GM19043 (cell line): Measurements from ENCODE around the gene RBM19.
"Not testable (repeated sequence)": the region's sequence is repeated elsewhere in the genome, so short reads cannot be mapped to it uniquely, and the experiment has no call there.

Experiments used
- ATAC-seq: cut with Tn5 transposase; IDR thresholded peaks from one replicate; pipeline ENCODE4 v1.9.1; 2021; ENCODE audit warnings: low read depth; ENCODE audit not compliant: unreplicated experiment

Gene RBM19, protein sequence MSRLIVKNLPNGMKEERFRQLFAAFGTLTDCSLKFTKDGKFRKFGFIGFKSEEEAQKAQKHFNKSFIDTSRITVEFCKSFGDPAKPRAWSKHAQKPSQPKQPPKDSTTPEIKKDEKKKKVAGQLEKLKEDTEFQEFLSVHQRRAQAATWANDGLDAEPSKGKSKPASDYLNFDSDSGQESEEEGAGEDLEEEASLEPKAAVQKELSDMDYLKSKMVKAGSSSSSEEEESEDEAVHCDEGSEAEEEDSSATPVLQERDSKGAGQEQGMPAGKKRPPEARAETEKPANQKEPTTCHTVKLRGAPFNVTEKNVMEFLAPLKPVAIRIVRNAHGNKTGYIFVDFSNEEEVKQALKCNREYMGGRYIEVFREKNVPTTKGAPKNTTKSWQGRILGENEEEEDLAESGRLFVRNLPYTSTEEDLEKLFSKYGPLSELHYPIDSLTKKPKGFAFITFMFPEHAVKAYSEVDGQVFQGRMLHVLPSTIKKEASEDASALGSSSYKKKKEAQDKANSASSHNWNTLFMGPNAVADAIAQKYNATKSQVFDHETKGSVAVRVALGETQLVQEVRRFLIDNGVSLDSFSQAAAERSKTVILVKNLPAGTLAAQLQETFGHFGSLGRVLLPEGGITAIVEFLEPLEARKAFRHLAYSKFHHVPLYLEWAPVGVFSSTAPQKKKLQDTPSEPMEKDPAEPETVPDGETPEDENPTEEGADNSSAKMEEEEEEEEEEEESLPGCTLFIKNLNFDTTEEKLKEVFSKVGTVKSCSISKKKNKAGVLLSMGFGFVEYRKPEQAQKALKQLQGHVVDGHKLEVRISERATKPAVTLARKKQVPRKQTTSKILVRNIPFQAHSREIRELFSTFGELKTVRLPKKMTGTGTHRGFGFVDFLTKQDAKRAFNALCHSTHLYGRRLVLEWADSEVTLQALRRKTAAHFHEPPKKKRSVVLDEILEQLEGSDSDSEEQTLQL

DNA sequence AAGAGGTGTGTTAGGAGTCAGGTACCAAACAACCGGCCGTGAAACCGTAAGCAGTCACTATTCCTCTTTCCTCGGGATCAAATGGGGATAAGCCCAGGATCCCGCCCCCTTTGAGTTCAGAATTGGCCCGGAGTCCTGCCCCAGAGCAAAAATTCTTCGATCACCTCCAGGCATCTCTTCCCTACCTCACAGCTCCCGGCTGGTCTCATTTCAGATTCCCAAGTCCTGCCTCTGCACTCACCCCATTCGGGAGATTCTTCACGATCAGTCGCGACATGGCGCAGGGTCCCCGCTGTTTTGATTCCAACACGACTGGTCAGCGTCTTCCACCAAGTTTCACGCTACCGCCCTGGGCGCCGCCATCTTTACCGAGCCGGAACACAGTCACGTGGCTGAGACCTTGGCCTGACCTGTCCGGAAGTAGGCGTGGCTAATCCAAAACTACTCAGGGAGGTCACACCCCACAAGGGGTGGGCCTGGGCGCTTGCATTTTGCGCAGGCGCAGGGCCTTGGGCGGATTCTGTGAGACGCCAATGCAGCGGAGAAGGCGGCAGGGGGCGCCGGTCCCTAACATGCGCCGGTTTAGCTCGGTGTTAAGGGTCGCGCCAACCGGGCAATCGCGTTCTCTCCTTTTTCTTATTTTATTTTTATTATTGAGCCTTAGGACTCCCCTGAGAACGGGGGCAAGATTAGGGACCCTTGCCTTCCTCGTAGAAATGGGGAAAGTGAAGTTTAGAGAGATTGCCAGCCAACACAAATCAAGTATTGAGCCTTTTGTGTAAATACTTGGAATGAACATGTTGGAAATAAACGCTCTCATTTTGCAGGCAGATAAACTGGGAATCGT lies at the start of gene RBM19:
RBM19 (minus strand) TSS at position 375 of the 847 bp plus-strand sequence; CDS start at position 277, 98 bp downstream.
- peak; percentile 92 for ATAC-seq

DNA sequence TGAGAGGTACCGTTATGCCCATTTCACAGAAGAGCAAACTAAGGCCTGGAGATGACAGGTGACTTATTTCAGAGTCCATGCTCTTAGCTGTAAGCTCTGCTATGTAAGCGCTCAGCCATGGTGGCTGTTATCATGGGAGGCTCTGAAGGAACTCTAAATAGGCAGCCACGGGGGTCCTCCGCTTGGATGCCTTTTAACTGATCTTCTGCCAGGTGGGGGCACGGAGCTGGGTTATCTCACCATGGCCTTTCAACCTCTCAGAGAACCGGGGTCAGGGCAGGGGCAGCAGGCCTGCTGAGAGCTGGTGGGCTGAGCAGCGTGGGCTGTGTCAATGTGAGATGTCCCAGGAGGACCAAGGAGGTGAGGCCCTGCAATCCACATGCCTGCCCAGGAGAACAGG lies 49.7 kb upstream of the RBM19 start:
- ATAC-seq = no peak

DNA sequence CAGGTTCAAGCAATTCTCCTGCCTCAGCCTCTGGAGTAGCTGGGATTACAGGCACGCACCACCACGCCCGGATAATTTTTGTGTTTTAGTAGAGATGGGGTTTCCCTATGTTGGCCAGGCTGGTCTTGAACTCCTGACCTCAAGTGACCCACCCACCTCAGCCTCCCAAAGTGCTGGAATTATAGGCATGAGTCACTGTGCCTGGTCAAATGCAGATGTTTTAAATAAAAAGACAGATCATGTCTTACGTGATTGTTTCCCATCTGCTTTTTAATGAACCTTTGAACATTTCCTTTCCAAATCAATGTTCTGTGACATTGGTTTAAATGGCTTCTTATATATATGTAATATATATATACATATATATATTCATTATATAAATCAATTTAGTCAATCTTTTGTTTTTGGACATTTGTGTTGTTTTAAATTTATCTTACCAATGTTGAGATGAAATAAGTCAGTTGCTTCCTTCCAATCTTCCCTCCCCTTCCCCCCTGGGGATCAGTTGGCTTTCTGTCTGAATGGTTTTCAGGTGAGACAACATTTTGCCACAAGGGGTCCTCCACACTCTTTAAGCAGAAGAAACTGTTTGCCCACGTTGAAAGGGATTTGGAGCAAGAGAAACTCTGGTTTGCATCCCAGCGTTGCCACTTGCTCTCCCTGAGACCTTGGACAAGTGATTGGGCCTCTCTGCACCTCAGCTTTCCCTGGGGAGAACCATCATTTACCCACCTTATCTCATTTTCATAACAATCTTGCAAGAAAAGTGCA lies 47.6 kb upstream of the RBM19 start:
- no peak for ATAC-seq

DNA sequence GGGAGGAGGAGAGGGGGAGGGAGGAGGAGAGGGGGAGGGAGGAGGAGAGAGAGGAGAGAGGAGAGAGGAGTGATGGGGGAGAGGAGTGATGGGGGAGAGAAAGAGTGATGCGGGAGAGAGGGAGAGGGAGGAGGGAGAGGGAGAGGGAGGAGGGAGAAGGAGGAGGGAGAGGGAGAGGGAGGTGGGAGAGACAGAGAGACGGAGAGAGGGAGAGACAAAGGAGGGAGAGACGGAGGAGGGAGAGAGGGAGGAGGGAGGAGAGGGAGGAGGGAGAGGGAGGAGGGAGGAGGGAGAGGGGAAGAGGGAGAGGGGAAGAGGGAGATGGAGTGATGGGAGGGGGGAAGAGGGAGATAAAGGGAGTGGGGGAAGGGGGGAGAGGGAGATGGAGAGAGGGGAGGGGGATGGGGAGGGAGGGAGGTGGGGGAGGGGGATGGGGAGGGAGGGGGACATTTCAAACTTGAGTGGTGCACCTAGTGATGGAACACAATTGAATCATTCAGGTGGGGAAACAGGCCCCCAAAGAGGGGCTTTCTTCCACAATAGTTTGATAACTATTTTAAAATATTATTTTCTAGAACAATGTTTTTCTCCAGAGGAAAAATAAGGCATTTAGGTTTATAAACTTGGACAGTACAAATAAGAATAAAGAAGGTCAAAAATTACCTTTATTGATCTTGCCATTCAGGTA lies 46.8 kb upstream of the RBM19 start:
- ATAC-seq = no peak

DNA sequence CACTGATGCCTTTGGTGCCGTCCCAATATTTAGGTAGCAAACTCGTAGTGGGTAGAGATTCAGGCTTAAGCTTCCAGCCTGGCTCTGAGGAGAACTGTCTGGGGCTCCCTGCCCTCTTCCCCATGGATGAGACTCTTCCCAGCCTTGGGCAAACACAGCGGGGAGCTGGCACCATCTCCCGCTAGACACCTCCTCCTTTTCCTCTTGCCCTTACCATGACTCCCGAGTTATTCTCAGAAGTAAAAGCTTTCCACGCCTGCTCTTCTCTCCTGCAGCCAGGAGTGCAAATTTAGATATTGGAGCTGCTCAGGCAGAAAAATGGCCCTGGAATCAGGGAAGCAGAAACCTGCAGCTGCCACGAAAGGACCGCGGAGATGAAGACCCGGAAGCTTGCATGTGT lies 45.6 kb upstream of the RBM19 start:
- no peak for ATAC-seq

DNA sequence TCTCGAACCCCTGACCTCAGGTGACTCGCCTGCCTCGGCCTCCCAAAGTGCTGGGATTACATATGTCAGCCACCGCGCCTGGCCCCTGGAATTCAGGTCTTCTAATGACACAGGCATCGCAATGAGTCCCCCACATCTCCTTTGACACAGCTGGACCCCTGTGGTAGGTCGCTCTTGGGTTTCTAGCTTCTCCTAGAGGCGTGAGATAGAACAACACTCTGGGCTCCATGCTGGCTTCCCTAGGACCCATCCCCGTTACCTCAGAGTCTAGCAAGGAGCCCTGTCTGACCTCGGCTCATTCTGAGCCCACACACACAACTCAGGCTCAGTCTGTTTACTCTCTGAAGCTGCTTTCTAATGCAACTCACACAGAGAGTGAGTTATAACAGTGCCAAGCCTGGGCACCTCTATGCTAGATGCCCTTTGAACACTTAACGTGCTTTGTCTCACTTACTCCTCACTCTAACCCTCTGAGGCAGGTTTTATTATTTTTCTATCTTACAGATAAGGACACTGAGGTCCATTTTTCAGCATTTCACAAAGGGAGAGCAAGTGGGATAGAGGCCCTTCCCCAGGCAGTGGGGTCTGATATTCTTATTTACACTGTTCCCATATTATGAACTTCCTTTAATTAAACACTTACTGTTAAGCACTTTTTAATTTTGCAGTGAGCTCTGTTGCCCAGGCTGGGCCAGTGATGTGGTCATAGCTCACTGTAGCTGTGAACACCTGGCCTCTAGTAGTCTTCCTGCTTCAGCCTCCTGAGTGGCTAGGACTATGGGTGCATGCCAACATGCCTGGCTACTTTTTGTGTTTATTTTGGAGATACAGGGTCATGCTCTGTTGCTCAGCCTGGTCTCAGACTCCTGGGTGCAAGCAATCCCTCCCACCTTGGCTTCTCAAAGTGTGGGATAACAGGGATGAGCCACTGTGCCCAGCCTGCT lies 40.6 kb upstream of the RBM19 start:
- ATAC-seq = no peak

DNA sequence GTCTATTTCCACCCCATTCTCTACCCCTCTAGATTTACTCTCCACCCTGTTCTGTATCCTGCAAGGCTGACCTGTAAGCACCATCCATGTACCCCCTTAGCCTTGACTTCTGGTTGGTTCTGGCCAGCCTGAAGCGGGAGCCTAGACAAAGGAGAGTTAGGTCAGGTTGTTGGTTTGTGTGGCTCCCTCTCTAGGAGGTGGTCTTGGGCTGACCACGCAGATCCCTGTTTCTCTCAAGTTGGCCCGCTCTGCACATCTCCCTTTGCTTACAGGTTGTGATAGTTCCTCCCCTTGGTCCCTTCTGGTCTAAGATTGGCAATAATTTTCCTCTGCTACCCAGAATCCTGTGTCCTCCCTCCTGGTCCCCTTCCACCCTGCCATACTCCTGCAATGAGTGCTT lies 38.3 kb upstream of the RBM19 start:
- no peak for ATAC-seq

DNA sequence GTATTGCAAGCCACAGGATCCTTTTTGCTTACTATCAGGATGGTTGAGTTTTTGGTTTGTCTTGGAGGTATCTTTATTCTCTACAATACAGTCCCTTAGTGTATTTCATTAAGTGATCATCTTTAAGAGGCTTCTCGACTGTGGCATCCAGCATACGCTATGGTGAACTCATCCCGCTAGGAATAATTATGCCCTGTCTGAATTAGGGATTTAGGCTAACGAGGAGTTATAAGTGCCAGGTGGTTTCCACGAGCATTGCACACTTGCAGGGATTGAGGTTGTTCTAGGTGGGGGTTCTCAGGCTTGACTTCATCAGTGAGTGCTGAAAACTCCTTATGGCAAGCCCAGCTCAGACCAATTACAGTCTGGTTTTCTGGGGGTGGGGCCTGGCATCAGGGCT lies 37.2 kb upstream of the RBM19 start:
- ATAC-seq = no peak

DNA sequence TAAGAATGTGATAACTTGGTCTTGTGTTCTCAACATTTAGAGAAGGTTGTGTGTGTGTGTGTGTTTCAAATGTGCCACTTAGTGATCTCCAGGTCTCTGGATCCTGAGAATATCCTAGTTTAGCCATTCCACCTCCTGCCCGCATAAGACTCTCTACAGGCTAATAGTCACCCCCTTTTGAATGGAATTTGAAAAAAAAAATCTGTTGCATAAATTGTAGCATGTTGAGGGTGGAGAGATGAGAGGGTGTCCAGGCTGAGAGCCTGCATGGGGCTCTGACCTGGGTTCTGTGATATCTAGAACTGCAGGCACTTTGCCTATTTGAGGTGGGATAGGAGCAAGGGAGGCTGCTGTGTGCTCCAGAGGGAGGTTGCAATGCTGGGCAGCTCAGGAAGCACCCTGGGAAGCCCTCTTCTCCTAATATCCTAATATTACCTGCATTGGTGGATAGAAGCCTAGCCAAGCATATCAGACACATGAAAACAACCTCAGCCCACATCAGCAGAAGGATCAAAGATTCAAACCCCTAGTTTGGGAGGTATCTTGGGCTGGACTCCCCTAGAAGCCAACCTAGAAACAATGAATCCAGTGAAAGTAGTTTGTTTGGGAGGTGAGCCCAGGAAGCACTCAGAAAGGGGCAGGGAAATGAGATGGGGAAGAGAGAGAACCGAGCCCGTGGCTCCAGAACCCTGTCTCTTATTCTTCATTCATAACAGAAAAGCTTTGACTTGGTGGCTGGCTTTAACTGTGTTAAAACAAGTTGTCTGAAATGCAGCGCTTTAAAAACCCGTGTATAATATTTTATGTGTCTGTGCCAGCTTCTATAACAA lies 35.6 kb upstream of the RBM19 start:
- ATAC-seq = no peak

DNA sequence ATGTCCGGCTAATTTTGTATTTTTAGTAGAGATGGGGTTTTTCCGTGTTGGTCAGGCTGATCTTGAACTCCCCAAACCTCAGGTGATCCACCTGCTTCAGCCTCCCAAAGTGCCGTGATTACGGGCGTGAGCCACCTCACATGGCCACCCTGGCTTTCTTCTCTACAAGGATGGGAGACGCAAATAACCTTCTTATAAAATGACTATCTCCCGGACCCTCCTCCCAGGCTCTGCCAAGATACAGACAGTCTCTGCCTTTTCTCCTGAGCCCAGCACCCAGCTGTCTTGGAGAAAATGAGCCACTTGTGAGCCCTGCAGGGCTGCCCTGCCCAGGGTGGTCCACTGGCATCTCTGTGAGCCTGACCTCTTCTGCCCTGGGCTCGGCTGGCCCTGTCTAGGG lies 34.7 kb upstream of the RBM19 start:
- no peak for ATAC-seq

DNA sequence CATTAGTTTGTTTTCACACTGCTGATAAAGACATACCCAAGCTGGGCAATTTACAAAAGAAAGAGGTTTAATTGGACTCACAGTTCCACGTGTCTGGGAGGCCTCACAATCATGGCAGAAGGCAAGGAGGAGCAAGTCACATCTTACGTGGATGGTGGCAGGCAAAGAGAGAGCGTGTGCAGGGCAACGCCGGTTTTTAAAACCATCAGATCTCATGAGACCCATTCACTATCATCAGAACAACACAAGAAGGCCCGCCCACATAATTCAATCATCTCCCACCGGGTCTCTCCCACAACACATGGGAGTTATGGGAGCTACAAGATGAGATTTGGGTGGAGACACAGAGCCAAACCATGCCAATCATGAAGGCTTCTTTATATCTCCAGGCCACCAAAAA lies 34.1 kb upstream of the RBM19 start:
- ATAC-seq = not testable (repeated sequence)

DNA sequence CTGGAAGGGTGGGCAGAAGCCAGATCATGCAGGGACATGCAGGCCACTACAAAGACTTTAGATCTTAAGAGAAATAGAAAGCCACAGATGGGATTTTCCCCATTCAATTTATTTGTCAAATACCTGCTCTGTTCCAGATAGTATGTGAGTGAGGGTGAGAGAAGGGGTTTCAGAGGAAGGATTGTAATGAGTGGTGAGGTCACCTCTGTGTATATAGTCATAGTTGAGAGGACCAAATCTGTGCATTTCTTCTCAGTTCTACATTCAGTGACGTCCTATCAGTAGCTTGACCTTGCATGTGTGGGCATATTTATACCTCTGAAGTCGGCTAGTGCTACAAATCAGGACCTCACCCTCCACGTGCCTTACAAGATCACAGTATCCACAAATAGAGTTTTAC lies 31.2 kb upstream of the RBM19 start:
- no peak for ATAC-seq

DNA sequence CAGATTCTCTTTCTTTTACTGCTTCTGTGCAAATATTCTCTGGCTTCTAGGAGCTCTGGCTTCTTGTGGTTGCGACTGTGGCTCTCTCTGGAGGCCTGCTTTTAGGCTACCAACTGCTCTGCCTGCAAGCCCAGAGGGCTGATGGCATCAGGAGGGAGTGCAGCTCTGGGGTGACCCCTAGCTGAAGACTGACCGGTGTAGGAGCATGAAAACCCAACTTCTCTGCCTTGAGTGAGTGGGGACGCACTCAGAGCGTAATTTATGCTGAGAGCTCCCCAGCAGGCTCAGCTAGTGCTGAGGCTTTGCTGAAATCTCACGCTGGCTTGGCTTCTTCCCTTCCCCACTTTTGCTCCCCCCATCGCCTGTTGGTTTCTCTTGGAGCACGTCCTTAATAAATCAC lies 29.9 kb upstream of the RBM19 start:
- no peak for ATAC-seq

DNA sequence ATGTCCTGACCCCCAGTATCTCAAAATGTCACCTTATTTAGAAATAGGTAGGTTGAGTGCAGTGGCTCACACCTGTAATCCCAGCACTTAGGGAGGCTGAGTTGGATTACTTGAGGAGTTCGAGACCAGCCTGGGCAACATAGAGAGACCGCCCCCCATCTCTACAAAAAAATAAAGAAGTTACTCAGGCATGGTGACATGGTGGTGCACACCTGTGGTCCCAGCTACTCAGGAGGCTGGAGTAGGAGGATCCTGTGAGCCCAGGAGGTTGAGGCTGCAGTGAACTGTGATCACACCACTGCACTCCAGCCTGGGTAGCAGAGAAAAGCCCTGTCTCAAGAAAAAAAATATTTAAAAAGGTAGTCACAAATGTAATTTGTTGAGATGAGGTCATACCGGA lies 27.9 kb upstream of the RBM19 start:
- no peak for ATAC-seq

DNA sequence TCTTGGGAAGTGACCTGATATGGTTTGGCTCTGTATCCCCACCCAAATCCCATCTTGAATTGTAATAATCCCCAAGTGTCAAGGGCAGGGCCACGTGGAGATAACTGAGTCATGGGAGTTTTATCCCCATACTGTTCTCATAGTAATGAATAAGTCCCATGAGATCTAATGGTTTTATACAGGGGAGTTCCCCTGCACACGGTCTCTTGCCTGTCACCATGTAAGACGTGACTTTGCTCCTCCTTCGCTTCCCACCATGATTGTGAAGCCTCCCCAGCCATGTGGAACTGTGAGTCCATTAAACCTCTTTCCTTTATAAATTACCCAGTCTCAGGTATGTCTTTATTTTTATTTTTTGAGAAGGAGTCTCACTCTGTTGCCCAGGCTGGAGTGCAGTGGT lies 26.6 kb upstream of the RBM19 start:
- ATAC-seq = not testable (repeated sequence)

DNA sequence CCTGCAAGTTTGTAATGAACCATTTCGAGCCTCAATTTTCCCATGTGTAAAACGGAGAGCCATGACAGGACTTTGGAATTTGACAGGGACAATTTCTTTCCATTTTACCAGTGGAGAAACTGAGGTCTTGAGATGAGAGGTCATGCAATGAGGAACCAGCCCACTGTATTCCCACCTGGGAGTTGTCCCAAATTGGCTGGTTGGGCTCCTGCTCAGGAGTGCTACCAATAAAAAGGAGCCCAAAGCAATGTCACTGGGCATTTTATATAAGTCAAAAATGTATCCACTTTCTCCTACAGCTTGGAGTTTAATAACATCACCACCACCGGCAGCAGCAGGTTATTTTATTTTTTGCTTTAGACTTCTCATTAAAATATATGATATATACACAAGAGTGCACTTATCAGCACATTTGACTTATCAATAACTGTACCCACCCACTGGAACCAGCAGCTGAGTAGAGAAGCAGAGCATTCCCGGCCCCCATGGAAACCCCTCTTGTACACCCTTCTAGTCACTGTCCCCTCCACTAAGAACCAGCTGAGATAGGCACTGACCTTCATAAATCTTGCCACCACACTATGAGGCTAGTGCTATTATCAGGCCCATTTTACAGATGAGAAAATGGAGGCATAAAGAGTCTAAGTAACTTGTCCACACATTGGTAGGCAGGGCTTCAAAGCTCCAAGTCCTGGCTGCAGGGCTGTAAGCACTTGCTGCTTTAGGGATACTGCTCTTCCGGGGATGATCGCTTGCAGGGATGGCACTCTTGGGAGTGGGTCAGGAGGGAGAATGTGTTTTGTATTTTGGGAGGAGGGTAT lies 25.3 kb upstream of the RBM19 start:
- no peak for ATAC-seq
